B cell (primary cell): ENCODE data around the gene TTLL5. TPM values are rescaled to one million over a fixed set of nuclear protein-coding genes. Genes with fewer than 3 reads are reported as not detected.

Experiments used
- ATAC-seq: fragments of 200-7000 bp; cut with Tn5 transposase; one replicate; pipeline ENCODE4 v1.10.0; 2021; ENCODE audit warnings: low read depth, mild to moderate bottlenecking, moderate number of reproducible peaks, moderate library complexity
- CTCF ChIA-PET: fragments of 350-600 bp; sonication (Branson Sonifier 250); formaldehyde crosslinking; loops from one replicate; lab custom pipeline; 2021; ENCODE audit warnings: antibody characterized with exemption, inconsistent platforms; lab: Charles Lee
- POLR2A ChIA-PET: fragments of 350-600 bp; sonication (Branson Sonifier 250); formaldehyde crosslinking; loops from one replicate; lab custom pipeline; 2021; ENCODE audit warnings: antibody characterized with exemption; lab: Charles Lee
- DNase-seq: peaks from one replicate; pipeline ENCODE4 v3.0.0; 2013
- H2AFZ ChIP-seq: 2 replicates; pipeline ENCODE4 v1.6.1; 2012; ENCODE audit warnings: mild to moderate bottlenecking, low read depth, low read length; ENCODE audit not compliant: insufficient read depth, poor library complexity, severe bottlenecking
- H3K27ac ChIP-seq, 2 donors: 1 replicate in 1 of 2; 2 replicates in 1 of 2; pipeline ENCODE4 v1.5.1; 2012 to 2013; ENCODE audit warnings: low read length in 2 of 2, mild to moderate bottlenecking in 2 of 2, moderate library complexity in 1 of 2
- H3K27me3 ChIP-seq, 4 experiments: fragments of 200-600 bp in 1 of 4; sonication (generic) in 1 of 4; replicated peaks in 1 of 4; 1 replicate in 2 of 4; 2 replicates in 2 of 4; pipeline versions ENCODE4 v1.6.1 to v1.7.0; 2013 to 2016; ENCODE audit warnings: low read length in 3 of 4, mild to moderate bottlenecking in 2 of 4, mixed read lengths in 1 of 4, moderate library complexity in 1 of 4; ENCODE audit not compliant: insufficient read depth in 4 of 4, control insufficient read depth in 3 of 4; ENCODE audit errors: control extremely low read depth in 1 of 4
- H3K36me3 ChIP-seq, 2 experiments: replicated peaks in 1 of 2; 1 replicate in 1 of 2; 2 replicates in 1 of 2; pipeline versions ENCODE4 v1.6.1 to v1.7.1; 2013; ENCODE audit warnings: low read length in 1 of 2; ENCODE audit not compliant: insufficient read depth in 2 of 2, control insufficient read depth in 1 of 2; ENCODE audit errors: control extremely low read depth in 1 of 2, extremely low read depth in 1 of 2
- H3K4me1 ChIP-seq, 2 donors: fragments of 200-600 bp in 1 of 2; sonication (generic) in 1 of 2; 1 replicate in 1 of 2; 2 replicates in 1 of 2; pipeline versions ENCODE4 v1.5.1 to v1.6.1; 2013 to 2017; ENCODE audit warnings: low read length in 2 of 2; ENCODE audit not compliant: control insufficient read depth in 2 of 2, insufficient read depth in 2 of 2
- H3K4me2 ChIP-seq: replicated peaks from 2 replicates; pipeline ENCODE3; 2012; ENCODE audit warnings: mild to moderate bottlenecking, low read depth, low read length; ENCODE audit not compliant: poor library complexity, severe bottlenecking
- H3K4me3 ChIP-seq, 5 experiments: fragments of 200-600 bp in 1 of 5; sonication (generic) in 1 of 5; 1 replicate in 3 of 5; 2 replicates in 2 of 5; pipeline versions ENCODE4 v1.5.1 to v1.7.0; 2011 to 2016; ENCODE audit warnings: low read length in 4 of 5, mild to moderate bottlenecking in 4 of 5, low read depth in 2 of 5, control low read depth in 1 of 5, moderate library complexity in 1 of 5; ENCODE audit not compliant: insufficient read depth in 1 of 5; ENCODE audit errors: control extremely low read depth in 1 of 5, extremely low read depth in 1 of 5
- H3K79me2 ChIP-seq: fragments of 200-600 bp; sonication (generic); one replicate; pipeline ENCODE4 v1.6.0; 2016; ENCODE audit warnings: low read length; ENCODE audit not compliant: control insufficient read depth, insufficient read depth
- H3K9ac ChIP-seq: fragments of 200-600 bp; sonication (generic); 2 replicates; pipeline ENCODE4 v1.6.1; 2017; ENCODE audit warnings: mild to moderate bottlenecking, low read length, moderate library complexity
- H3K9me3 ChIP-seq, 3 donors: one replicate each; pipeline versions ENCODE4 v1.6.1 to v1.7.1; 2013; ENCODE audit warnings: low read length in 2 of 3; ENCODE audit not compliant: control insufficient read depth in 2 of 3, insufficient read depth in 1 of 3; ENCODE audit errors: control extremely low read depth in 1 of 3
- H4K20me1 ChIP-seq: 2 replicates; pipeline ENCODE4 v1.6.0; 2012; ENCODE audit warnings: mild to moderate bottlenecking, low read length; ENCODE audit not compliant: insufficient read depth, control insufficient read depth, poor library complexity, severe bottlenecking
- H3K27ac Mint-ChIP-seq: one replicate; pipeline ENCODE4 v1.8.0; 2021; ENCODE audit warnings: mixed read lengths
- H3K27me3 Mint-ChIP-seq: one replicate; pipeline ENCODE4 v1.8.0; 2021; ENCODE audit warnings: mixed read lengths
- H3K4me1 Mint-ChIP-seq: one replicate; pipeline ENCODE4 v1.8.0; 2021; ENCODE audit warnings: mixed read lengths
- H3K4me3 Mint-ChIP-seq: one replicate; pipeline ENCODE4 v1.8.0; 2021; ENCODE audit warnings: mixed read lengths
- H3K9me3 Mint-ChIP-seq: one replicate; pipeline ENCODE4 v1.8.0; 2022; ENCODE audit warnings: mixed read lengths; ENCODE audit not compliant: insufficient read depth
- EZH2 ChIP-seq: IDR thresholded peaks from 2 replicates; pipeline ENCODE4 v1.6.1; 2012; ENCODE audit warnings: borderline replicate concordance, low read depth, mild to moderate bottlenecking, moderate library complexity, low read length; ENCODE audit not compliant: insufficient read depth, poor library complexity, severe bottlenecking
- WGBS: methylation state at CpG from one replicate; pipeline ENCODE4 v1.1.5; 2013; ENCODE audit warnings: missing lambda C conversion rate; ENCODE audit not compliant: insufficient coverage; 5-methylcytosine and 5-hydroxymethylcytosine counted together
- intact Hi-C: fragments of 100-400 bp; cut with micrococcal nuclease; formaldehyde crosslinking; loops from one replicate; pipeline ENCODE4 v1.10.0; 2022
- polyA plus RNA-seq: library from polyadenylated mRNA; depleted of rRNA; stranded (reverse); fragments of >200 nt; gene quantifications from 2 replicates; pipeline ENCODE4 v1.2.3, GENCODE V29; 2012
- total RNA-seq, 2 donors: library from RNA; stranded (reverse); fragments of 120-200 nt in 1 of 2; gene quantifications; 1 replicate in 1 of 2; 2 replicates in 1 of 2; pipeline versions ENCODE4 v1.2.3 to v1.2.4, GENCODE V29; 2013 to 2022
- TF ChIP-seq, protein P1 (sequence below): fragments of 200-600 bp; IDR thresholded peaks from one replicate; pipeline ENCODE4 v1.8.0; 2022; ENCODE audit warnings: antibody characterized with exemption, mild to moderate bottlenecking

The TTLL5 gene
- total and polyA plus RNA-seq, 2 donors (not counting 1 experiment from before 2014, with no cell fraction given), result 10.9 to 50.9 TPM

GRCh38 chr14:75703467-75703866 lies 42.4 kb downstream of the TTLL5 start:
- H3K9ac ChIP-seq, result no peak overlapping the region
- no peaks in the 10 kb centered on the region for H3K27me3 Mint-ChIP-seq
- H3K27ac Mint-ChIP-seq, result no peak overlapping the region
- ChIA-PET CTCF (interaction anchor here (1.2 kb wide), 1 partner anchor 279 kb away, joined by 5 read pairs; no protein-coding TSS in a partner anchor), POLR2A (no interaction called here)
- TF ChIP-seq EZH2, result no peak
- TF ChIP-seq, protein P1, sequence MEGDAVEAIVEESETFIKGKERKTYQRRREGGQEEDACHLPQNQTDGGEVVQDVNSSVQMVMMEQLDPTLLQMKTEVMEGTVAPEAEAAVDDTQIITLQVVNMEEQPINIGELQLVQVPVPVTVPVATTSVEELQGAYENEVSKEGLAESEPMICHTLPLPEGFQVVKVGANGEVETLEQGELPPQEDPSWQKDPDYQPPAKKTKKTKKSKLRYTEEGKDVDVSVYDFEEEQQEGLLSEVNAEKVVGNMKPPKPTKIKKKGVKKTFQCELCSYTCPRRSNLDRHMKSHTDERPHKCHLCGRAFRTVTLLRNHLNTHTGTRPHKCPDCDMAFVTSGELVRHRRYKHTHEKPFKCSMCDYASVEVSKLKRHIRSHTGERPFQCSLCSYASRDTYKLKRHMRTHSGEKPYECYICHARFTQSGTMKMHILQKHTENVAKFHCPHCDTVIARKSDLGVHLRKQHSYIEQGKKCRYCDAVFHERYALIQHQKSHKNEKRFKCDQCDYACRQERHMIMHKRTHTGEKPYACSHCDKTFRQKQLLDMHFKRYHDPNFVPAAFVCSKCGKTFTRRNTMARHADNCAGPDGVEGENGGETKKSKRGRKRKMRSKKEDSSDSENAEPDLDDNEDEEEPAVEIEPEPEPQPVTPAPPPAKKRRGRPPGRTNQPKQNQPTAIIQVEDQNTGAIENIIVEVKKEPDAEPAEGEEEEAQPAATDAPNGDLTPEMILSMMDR, result no peak
- H2AFZ ChIP-seq, result no peak overlapping the region
- intact Hi-C loops, result no loop called here
- no peak overlapping the region for H3K4me3 ChIP-seq
- WGBS, result no CpG with 5 or more reads among the region's 1 CpG
- H4K20me1 ChIP-seq, result no peaks in the 10 kb centered on the region
- H3K4me3 Mint-ChIP-seq, result no peak overlapping the region
- no peak overlapping the region for H3K4me2 ChIP-seq
- no peak overlapping the region for H3K27ac ChIP-seq
- H3K9me3 ChIP-seq, result no peaks in the 10 kb centered on the region
- H3K36me3 ChIP-seq, result peaks cover 3 to 17% of the 10 kb centered on the region in 2 experiments
- no peaks in the 10 kb centered on the region for H3K4me1 Mint-ChIP-seq
- ATAC-seq, result no peak
- H3K27me3 ChIP-seq, result no peaks in the 10 kb centered on the region
- no peaks in the 10 kb centered on the region for H3K4me1 ChIP-seq
- DNase-seq, result no peak
- H3K9me3 Mint-ChIP-seq, result no peaks in the 10 kb centered on the region
- H3K79me2 ChIP-seq, result no peaks in the 10 kb centered on the region

DNA sequence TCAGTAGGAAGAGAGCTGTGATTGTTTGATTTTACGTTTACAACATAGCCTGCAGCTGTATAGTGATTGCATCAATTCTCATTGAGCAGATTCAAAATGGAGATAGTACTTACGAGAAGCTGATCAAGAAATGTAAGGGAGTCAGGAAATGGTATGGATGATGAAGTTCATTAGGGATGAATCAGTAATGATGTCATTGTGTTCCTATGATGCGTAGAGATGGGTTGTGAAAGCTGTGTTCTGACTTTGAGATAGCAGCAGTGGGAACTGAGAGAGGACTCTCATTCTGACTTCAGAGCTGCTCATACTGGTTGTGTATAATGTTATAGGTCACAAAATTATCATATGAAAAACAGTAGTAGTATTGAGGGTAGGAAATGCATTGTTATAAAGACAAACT lies 44.0 kb downstream of the TTLL5 start:
- ChIA-PET CTCF (interaction anchor here (1.1 kb wide), 1 partner anchor 648 kb away, joined by 3 read pairs; no protein-coding TSS in a partner anchor), POLR2A (no interaction called here)
- intact Hi-C loops, result loop anchor here (5.0 kb wide), 1 partner anchor 177 kb away; no protein-coding TSS in a partner anchor
- Mint-ChIP-seq H3K27me3 (no peaks in the 10 kb centered on the region), H3K4me3 (no peak overlapping the region), H3K9me3 (no peaks in the 10 kb centered on the region), H3K27ac (no peak overlapping the region), H3K4me1 (no peaks in the 10 kb centered on the region)
- TF ChIP-seq, protein P1, result no peak
- TF ChIP-seq EZH2, result no peak
- no peaks in the 10 kb centered on the region for H3K27me3 ChIP-seq
- H3K36me3 ChIP-seq, result peaks cover 3 to 10% of the 10 kb centered on the region in 2 experiments
- no peak for DNase-seq
- no peaks in the 10 kb centered on the region for H3K9me3 ChIP-seq
- no peaks in the 10 kb centered on the region for H3K4me1 ChIP-seq
- H3K9ac ChIP-seq, result no peak overlapping the region
- no peak overlapping the region for H3K27ac ChIP-seq
- no peak for ATAC-seq
- H3K4me2 ChIP-seq, result no peak overlapping the region
- H4K20me1 ChIP-seq, result no peaks in the 10 kb centered on the region
- no peak overlapping the region for H3K4me3 ChIP-seq
- no peak overlapping the region for H2AFZ ChIP-seq
- 95% methylated on average over 3 of the region's 3 CpGs for WGBS
- no peaks in the 10 kb centered on the region for H3K79me2 ChIP-seq
